HFFc6 (cell line): ENCODE results near the gene TMEM273. TPM values are rescaled to one million over a fixed set of nuclear protein-coding genes. Genes with fewer than 3 reads are reported as not detected.

ENCODE experiments used
- DNase-seq: peaks from one replicate; pipeline ENCODE4 v3.0.0-alpha.2; 2018
- H3K27ac Mint-ChIP-seq: 2 replicates; pipeline ENCODE4 v1.8.0; 2020; ENCODE audit warnings: mild to moderate bottlenecking, mixed read lengths
- H3K27me3 Mint-ChIP-seq: 2 replicates; pipeline ENCODE4 v1.8.0; 2021; ENCODE audit warnings: mild to moderate bottlenecking, moderate library complexity, mixed read lengths; ENCODE audit not compliant: insufficient read depth
- H3K36me3 Mint-ChIP-seq: 2 replicates; pipeline ENCODE4 v1.8.0; 2021; ENCODE audit warnings: low read depth, mixed read lengths
- H3K4me1 Mint-ChIP-seq: 2 replicates; pipeline ENCODE4 v1.8.0; 2020; ENCODE audit warnings: low read depth, mixed read lengths
- H3K4me3 Mint-ChIP-seq: 2 replicates; pipeline ENCODE4 v1.8.0; 2020; ENCODE audit warnings: mild to moderate bottlenecking, moderate library complexity, mixed read lengths
- H3K9me3 Mint-ChIP-seq: 2 replicates; pipeline ENCODE4 v1.8.0; 2020; ENCODE audit warnings: mild to moderate bottlenecking, mixed read lengths
- total RNA-seq, 6 experiments: library from RNA; stranded (reverse); fragmentation: NEBNext Ultra II Directional; extraction: Animal tissue kit (Norgen Biotek cat#: 25700); gene quantifications; 2 replicates in 1 of 6; 3 replicates in 5 of 6; pipeline ENCODE4 v1.2.3, GENCODE V29; 2021
- TF ChIP-seq, protein P1 (sequence below): fragments of 200-600 bp; sonication (generic); IDR thresholded peaks from 2 replicates; pipeline ENCODE4 v1.5.0; 2021; ENCODE audit warnings: antibody characterized with exemption, mild to moderate bottlenecking

Gene TMEM273
- total RNA-seq, 6 experiments from 2014 or later, result not detected

GRCh38 chr10:49194212-49194920, 6.2 kb upstream of the TMEM273 start:
- TF ChIP-seq, protein P1, sequence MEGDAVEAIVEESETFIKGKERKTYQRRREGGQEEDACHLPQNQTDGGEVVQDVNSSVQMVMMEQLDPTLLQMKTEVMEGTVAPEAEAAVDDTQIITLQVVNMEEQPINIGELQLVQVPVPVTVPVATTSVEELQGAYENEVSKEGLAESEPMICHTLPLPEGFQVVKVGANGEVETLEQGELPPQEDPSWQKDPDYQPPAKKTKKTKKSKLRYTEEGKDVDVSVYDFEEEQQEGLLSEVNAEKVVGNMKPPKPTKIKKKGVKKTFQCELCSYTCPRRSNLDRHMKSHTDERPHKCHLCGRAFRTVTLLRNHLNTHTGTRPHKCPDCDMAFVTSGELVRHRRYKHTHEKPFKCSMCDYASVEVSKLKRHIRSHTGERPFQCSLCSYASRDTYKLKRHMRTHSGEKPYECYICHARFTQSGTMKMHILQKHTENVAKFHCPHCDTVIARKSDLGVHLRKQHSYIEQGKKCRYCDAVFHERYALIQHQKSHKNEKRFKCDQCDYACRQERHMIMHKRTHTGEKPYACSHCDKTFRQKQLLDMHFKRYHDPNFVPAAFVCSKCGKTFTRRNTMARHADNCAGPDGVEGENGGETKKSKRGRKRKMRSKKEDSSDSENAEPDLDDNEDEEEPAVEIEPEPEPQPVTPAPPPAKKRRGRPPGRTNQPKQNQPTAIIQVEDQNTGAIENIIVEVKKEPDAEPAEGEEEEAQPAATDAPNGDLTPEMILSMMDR, result no peak
- H3K27me3 Mint-ChIP-seq, result peaks cover 26% of the 10 kb centered on the region
- no peaks in the 10 kb centered on the region for H3K36me3 Mint-ChIP-seq
- no peak overlapping the region for H3K4me3 Mint-ChIP-seq
- H3K27ac Mint-ChIP-seq, result no peak overlapping the region
- DNase-seq, result no peak
- no peaks in the 10 kb centered on the region for H3K9me3 Mint-ChIP-seq
- H3K4me1 Mint-ChIP-seq, result no peaks in the 10 kb centered on the region

- no peaks in the 10 kb centered on the region for H3K36me3 Mint-ChIP-seq
- no peak for DNase-seq
- H3K4me1 Mint-ChIP-seq, result no peaks in the 10 kb centered on the region
- H3K9me3 Mint-ChIP-seq, result no peaks in the 10 kb centered on the region
- no peak overlapping the region for H3K27ac Mint-ChIP-seq
- TF ChIP-seq, protein P1, result no peak
- H3K4me3 Mint-ChIP-seq, result no peak overlapping the region
- H3K27me3 Mint-ChIP-seq, result peaks cover 38% of the 10 kb centered on the region
These were observed 3.2 kb upstream of the TMEM273 start for GRCh38 chr10:49191349-49191748.

- Mint-ChIP-seq H3K27me3 (peaks cover 44% of the 10 kb centered on the region), H3K4me1 (no peaks in the 10 kb centered on the region), H3K27ac (no peak overlapping the region), H3K4me3 (no peak overlapping the region), H3K9me3 (no peaks in the 10 kb centered on the region), H3K36me3 (no peaks in the 10 kb centered on the region)
- TF ChIP-seq, protein P1, result no peak
- DNase-seq, result no peak
These were observed 1.2 kb upstream of the TMEM273 start for GRCh38 chr10:49189422-49189821.

- Mint-ChIP-seq H3K4me3 (no peak overlapping the region), H3K9me3 (no peaks in the 10 kb centered on the region), H3K36me3 (no peaks in the 10 kb centered on the region), H3K27me3 (peaks cover 42% of the 10 kb centered on the region), H3K4me1 (no peaks in the 10 kb centered on the region), H3K27ac (no peak overlapping the region)
- TF ChIP-seq, protein P1, result no peak
- DNase-seq, result no peak
These were observed 1.1 kb downstream of the TMEM273 start for GRCh38 chr10:49187044-49187484.

DNA sequence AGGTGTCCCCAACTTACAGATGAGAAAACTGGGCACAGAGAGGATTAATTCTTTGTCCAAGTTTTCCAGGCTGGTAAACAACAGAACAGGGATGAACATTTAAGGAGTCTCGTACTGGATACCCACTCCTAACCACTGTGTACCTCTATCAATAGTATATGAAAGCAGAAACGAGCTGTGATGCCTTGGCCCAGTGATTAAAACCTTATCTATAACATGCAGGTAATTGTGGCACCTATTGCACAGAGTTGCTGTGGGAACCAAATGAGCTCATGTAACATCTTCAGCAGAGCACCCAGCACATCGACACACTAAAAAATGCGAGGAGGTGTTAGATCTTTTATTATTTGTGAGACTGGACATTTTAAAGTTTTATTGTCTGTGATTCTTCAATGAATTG, 1.6 kb downstream of the TMEM273 start:
- Mint-ChIP-seq H3K9me3 (no peaks in the 10 kb centered on the region), H3K4me1 (no peaks in the 10 kb centered on the region), H3K36me3 (no peaks in the 10 kb centered on the region), H3K27me3 (peaks cover 42% of the 10 kb centered on the region), H3K4me3 (no peak overlapping the region), H3K27ac (no peak overlapping the region)
- TF ChIP-seq, protein P1, result no peak
- DNase-seq, result no peak
